PC-9 (cell line): ENCODE results near the gene ARRB1. TPM values are rescaled to one million over a fixed set of nuclear protein-coding genes. Genes with fewer than 3 reads are reported as not detected.

Source experiments
- BruUV-seq: library from RNA; stranded (reverse); fragments of 400-500 nt; replicated peaks from 2 replicates; lab custom pipeline; 2021; lab: Mats Ljungman, UMichigan
- CTCF ChIA-PET: fragments of 300-600 bp; sonication (Branson Sonifier 250); formaldehyde crosslinking; loops from one replicate; lab custom pipeline; 2022; ENCODE audit warnings: antibody characterized with exemption; lab: Charles Lee
- POLR2A ChIA-PET: fragments of 300-600 bp; sonication (Branson Sonifier 250); formaldehyde crosslinking; loops from one replicate; lab custom pipeline; 2022; ENCODE audit warnings: antibody characterized with exemption; ENCODE audit not compliant: unreplicated experiment; lab: Charles Lee
- DNase-seq, 2 experiments: peaks; one replicate each; pipeline versions ENCODE4 v3.0.0 to v3.0.0-alpha.2; 2015 to 2022; ENCODE audit warnings: mixed read lengths in 1 of 2
- H2AFZ ChIP-seq: fragments of 200-600 bp; sonication (generic); 2 replicates; pipeline ENCODE4 v1.8.1; 2017; ENCODE audit warnings: antibody characterized with exemption
- H3F3A ChIP-seq: fragments of 200-600 bp; sonication (generic); 2 replicates; pipeline ENCODE4 v1.8.1; 2017; ENCODE audit warnings: antibody characterized with exemption, mild to moderate bottlenecking, low read depth; ENCODE audit not compliant: insufficient read depth
- H3K27ac ChIP-seq: fragments of 200-600 bp; sonication (generic); 2 replicates; pipeline ENCODE4 v1.6.1; 2016; ENCODE audit warnings: mixed run types
- H3K27me3 ChIP-seq: fragments of 200-600 bp; sonication (generic); 2 replicates; pipeline ENCODE4 v1.6.1; 2016; ENCODE audit warnings: low read depth, mixed run types; ENCODE audit not compliant: insufficient read depth
- H3K36me3 ChIP-seq: fragments of 200-600 bp; sonication (generic); 2 replicates; pipeline ENCODE4 v1.6.1; 2016; ENCODE audit warnings: low read depth, mixed run types
- H3K4me1 ChIP-seq: fragments of 200-600 bp; sonication (generic); replicated peaks from 2 replicates; pipeline ENCODE4 v1.6.1; 2016; ENCODE audit warnings: mixed run types; ENCODE audit not compliant: insufficient read depth
- H3K4me2 ChIP-seq: fragments of 200-600 bp; sonication (generic); 2 replicates; pipeline ENCODE4 v1.6.1; 2017; ENCODE audit warnings: mixed run types
- H3K4me3 ChIP-seq: fragments of 200-600 bp; sonication (generic); 2 replicates; pipeline ENCODE4 v1.6.1; 2016; ENCODE audit warnings: mixed run types
- H3K79me2 ChIP-seq: fragments of 200-600 bp; sonication (generic); 2 replicates; pipeline ENCODE4 v1.6.1; 2017; ENCODE audit warnings: low read depth, mixed run types
- H3K9me2 ChIP-seq: fragments of 200-600 bp; sonication (generic); 2 replicates; pipeline ENCODE4 v1.8.1; 2017; ENCODE audit warnings: mild to moderate bottlenecking; ENCODE audit not compliant: insufficient read depth
- H3K9me3 ChIP-seq: fragments of 200-600 bp; sonication (generic); 2 replicates; pipeline ENCODE4 v1.8.1; 2016; ENCODE audit warnings: low read depth; ENCODE audit not compliant: insufficient read depth
- H4K20me1 ChIP-seq: fragments of 200-600 bp; sonication (generic); 2 replicates; pipeline ENCODE4 v1.8.1; 2017; ENCODE audit not compliant: insufficient read depth
- EZH2 ChIP-seq: fragments of 200-600 bp; sonication (generic); IDR thresholded peaks from 2 replicates; pipeline ENCODE4 v1.8.0; 2017; ENCODE audit warnings: antibody characterized with exemption, low read depth
- intact Hi-C: fragments of 100-400 bp; cut with micrococcal nuclease; formaldehyde crosslinking; loops from one replicate; pipeline ENCODE4 v1.10.0; 2022; ENCODE audit not compliant: unreplicated experiment
- total RNA-seq: library from RNA; stranded (reverse); gene quantifications from 2 replicates; pipeline ENCODE4 v1.2.3, GENCODE V29; 2021
- TF ChIP-seq, protein P1 (sequence below): fragments of 200-600 bp; sonication (generic); conservative IDR thresholded peaks from 2 replicates; pipeline ENCODE4 v1.6.1; 2017; ENCODE audit warnings: mixed run types, antibody characterized with exemption, mild to moderate bottlenecking, moderate library complexity

ARRB1 gene
- total RNA-seq, 1 experiment from 2014 or later, result 31.8 TPM

DNA sequence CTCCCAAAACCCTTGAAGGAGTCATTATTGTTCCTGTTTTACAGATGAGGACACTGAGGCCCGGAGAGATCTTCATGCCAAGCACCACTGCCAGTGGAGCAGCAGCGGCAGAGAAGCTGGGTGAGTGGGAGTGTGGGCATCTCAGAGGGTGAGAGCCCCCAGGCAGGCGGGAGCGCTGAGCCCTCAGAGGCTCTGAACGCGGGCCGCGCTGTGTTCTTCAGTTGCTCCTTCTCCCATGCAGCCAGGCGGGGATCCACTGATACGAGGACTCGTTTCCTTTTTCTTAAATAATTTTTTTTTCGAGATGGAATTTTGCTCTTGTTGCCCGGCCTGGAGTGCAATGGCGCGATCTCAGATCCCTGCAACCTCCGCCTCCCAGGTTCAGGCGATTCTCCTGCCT, 63.9 kb downstream of the ARRB1 start:
- Histone ChIP-seq H3K4me1 (no peaks in the 10 kb centered on the region), H4K20me1 (peaks cover 2% of the 10 kb centered on the region; the same call in 1 of the 2 replicates), H3K9me3 (no peaks in the 10 kb centered on the region), H3K9me2 (no peaks in the 10 kb centered on the region), H3K4me2 (no peak overlapping the region), H3K27ac (no peak overlapping the region), H3K27me3 (no peaks in the 10 kb centered on the region), H2AFZ (no peak overlapping the region), H3F3A (0 out of 2 replicates have a peak, but pooled peaks cover 3% of the 10 kb centered on the region), H3K79me2 (no peaks in the 10 kb centered on the region), H3K4me3 (no peak overlapping the region), H3K36me3 (no peaks in the 10 kb centered on the region)
- intact Hi-C loops, result no loop called here
- no TSS peak for BruUV-seq
- DNase-seq, result no peak
- ChIA-PET POLR2A (no interaction called here), CTCF (no interaction called here)
- TF ChIP-seq, protein P1, sequence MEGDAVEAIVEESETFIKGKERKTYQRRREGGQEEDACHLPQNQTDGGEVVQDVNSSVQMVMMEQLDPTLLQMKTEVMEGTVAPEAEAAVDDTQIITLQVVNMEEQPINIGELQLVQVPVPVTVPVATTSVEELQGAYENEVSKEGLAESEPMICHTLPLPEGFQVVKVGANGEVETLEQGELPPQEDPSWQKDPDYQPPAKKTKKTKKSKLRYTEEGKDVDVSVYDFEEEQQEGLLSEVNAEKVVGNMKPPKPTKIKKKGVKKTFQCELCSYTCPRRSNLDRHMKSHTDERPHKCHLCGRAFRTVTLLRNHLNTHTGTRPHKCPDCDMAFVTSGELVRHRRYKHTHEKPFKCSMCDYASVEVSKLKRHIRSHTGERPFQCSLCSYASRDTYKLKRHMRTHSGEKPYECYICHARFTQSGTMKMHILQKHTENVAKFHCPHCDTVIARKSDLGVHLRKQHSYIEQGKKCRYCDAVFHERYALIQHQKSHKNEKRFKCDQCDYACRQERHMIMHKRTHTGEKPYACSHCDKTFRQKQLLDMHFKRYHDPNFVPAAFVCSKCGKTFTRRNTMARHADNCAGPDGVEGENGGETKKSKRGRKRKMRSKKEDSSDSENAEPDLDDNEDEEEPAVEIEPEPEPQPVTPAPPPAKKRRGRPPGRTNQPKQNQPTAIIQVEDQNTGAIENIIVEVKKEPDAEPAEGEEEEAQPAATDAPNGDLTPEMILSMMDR, result no peak
- TF ChIP-seq EZH2, result no peak

DNA sequence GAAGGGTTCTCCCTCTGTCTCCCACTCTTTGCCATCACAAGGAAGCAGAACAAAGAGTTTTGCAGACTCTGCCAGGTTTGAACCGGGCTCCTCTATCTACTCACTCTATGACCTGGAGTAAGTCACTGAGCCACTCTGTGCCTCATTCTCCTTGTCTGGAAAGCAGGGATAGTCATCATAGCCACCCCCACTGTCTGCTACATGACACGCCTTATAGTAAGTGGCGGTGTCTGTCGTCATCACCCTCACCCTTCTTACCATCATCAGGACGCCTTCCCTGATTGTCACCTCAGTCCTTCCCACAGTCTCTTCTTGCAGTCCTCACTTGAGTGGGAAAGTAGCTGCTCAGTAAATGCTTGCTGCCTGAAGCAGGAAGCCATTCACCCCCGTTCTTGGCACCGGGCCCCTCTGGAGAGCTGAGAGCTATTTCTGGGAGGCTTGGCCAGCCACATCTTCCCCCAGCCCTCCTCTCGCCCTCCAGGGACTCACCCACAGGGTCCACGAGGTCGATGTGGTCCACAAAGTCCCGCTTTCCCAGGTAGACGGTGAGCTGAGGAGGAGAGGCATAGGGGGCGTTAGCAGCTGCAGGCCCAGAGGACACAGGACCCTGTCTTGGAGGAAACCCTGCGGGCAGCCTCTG, 64.5 kb downstream of the ARRB1 start:
- ChIA-PET CTCF (no interaction called here), POLR2A (no interaction called here)
- Histone ChIP-seq H3K4me1 (no peaks in the 10 kb centered on the region), H3F3A (0 out of 2 replicates have a peak, but pooled peaks cover 3% of the 10 kb centered on the region), H4K20me1 (no peaks in the 10 kb centered on the region; the same call in 1 of the 2 replicates), H2AFZ (no peak overlapping the region), H3K27ac (no peak overlapping the region), H3K79me2 (no peaks in the 10 kb centered on the region), H3K9me3 (no peaks in the 10 kb centered on the region), H3K9me2 (no peaks in the 10 kb centered on the region), H3K27me3 (no peaks in the 10 kb centered on the region), H3K36me3 (no peaks in the 10 kb centered on the region), H3K4me2 (no peak overlapping the region), H3K4me3 (no peak overlapping the region)
- no TSS peak for BruUV-seq
- DNase-seq, result no peak
- TF ChIP-seq EZH2, result no peak
- TF ChIP-seq, protein P1, result no peak
- intact Hi-C loops, result no loop called here

DNA sequence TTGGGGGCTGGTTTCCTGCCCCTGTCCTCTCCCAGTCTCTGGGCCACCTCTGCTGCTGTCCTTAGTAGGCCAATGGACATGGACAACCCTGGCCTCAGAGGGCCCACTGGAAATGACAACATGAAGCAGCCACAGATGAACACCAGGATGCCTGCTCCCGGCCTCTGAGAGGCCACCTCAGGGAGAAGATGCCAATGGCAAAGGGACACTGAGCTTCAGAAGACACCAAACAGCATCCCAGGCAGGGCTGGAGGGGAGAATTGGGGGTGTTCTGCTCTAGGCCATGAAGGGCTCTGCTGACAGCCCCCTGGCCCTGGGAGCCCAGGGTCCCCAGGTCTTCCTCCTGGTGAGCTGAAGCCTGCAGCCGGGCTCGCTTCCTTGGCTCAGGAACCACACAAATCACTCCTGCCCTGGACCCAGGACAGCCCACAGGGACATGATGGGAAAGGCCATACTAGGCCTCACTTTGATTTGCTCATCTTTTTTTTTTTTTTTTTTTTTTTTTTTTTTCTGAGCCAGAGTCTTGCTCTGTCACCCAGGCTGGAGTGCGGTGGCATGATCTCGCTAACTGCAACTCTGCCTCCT, 65.6 kb downstream of the ARRB1 start:
- TF ChIP-seq, protein P1, result no peak
- no peak for TF ChIP-seq EZH2
- CTCF ChIA-PET, result no interaction called here
- no peak overlapping the region for H2AFZ ChIP-seq

More for the DNA sequence above, 65.6 kb downstream of the ARRB1 start:
- intact Hi-C loops, result no loop called here
- no peak overlapping the region for H3K27ac ChIP-seq
- H3F3A ChIP-seq, result 0 out of 2 replicates have a peak, but pooled peaks cover 3% of the 10 kb centered on the region
- DNase-seq, result no peak
- H3K79me2 ChIP-seq, result no peaks in the 10 kb centered on the region
- POLR2A ChIA-PET, result no interaction called here
- no peaks in the 10 kb centered on the region for H3K9me3 ChIP-seq
- H3K9me2 ChIP-seq, result no peaks in the 10 kb centered on the region
- no peak overlapping the region for H3K4me2 ChIP-seq
- H3K27me3 ChIP-seq, result no peaks in the 10 kb centered on the region
- no peaks in the 10 kb centered on the region for H3K4me1 ChIP-seq
- BruUV-seq, result no TSS peak
- H4K20me1 ChIP-seq, result no peaks in the 10 kb centered on the region; the same call in 1 of the 2 replicates
- no peak overlapping the region for H3K4me3 ChIP-seq
- no peaks in the 10 kb centered on the region for H3K36me3 ChIP-seq
